Nephron (organoid): Measurements from ENCODE around the gene NUTM1.

ENCODE experiments used
- H3K27ac Mint-ChIP-seq, 3 experiments: 2 replicates each; pipeline ENCODE4 v1.8.0; 2020; ENCODE audit warnings: mixed read lengths in 3 of 3, mild to moderate bottlenecking in 2 of 3, moderate library complexity in 1 of 3
- H3K27me3 Mint-ChIP-seq: 2 replicates; pipeline ENCODE4 v1.8.0; 2021; ENCODE audit warnings: low read depth, mild to moderate bottlenecking, moderate library complexity, mixed read lengths
- H3K36me3 Mint-ChIP-seq: 2 replicates; pipeline ENCODE4 v1.8.0; 2020; ENCODE audit warnings: low read depth, mixed read lengths
- H3K4me1 Mint-ChIP-seq: 2 replicates; pipeline ENCODE4 v1.8.0; 2020; ENCODE audit warnings: mixed read lengths
- H3K4me3 Mint-ChIP-seq, 3 experiments: 2 replicates each; pipeline ENCODE4 v1.8.0; 2020; ENCODE audit warnings: mild to moderate bottlenecking in 3 of 3, mixed read lengths in 3 of 3, moderate library complexity in 2 of 3
- H3K9me3 Mint-ChIP-seq: 2 replicates; pipeline ENCODE4 v1.8.0; 2020; ENCODE audit warnings: mixed read lengths
- CTCF ChIP-seq, 3 experiments: fragments of 200-600 bp; sonication (generic); IDR thresholded peaks; one replicate each; pipeline ENCODE4 v1.5.0; 2021; ENCODE audit warnings: antibody characterized with exemption in 3 of 3; ENCODE audit not compliant: unreplicated experiment in 3 of 3

Gene NUTM1

GRCh38 chr15:34342737-34343575 lies at the start of gene NUTM1, which contains the start of gene NOP10:
TSS of gene NUTM1 (plus strand) at chr15:34343315. CDS start at chr15:34343697, 382 bp downstream.
TSS of gene NOP10 (minus strand) at chr15:34343136. CDS start at chr15:34343073, 63 bp downstream.
- TF ChIP-seq CTCF (IDR thresholded peaks at IDR 0.05; ENCODE audit: unreplicated experiment in 3 of 3): peak; percentile 94 to 95 (median 94)

GRCh38 chr15:34297059-34297458 lies 46.1 kb upstream of the NUTM1 start:
- no peaks in the 10 kb centered on the region for H3K27me3 Mint-ChIP-seq
- H3K4me1 Mint-ChIP-seq: peaks cover 13% of the 10 kb centered on the region
- TF ChIP-seq CTCF (IDR thresholded peaks at IDR 0.05; ENCODE audit: unreplicated experiment in 3 of 3): no peak
- no peak overlapping the region for H3K4me3 Mint-ChIP-seq
- no peaks in the 10 kb centered on the region for H3K9me3 Mint-ChIP-seq
- no peak overlapping the region for H3K27ac Mint-ChIP-seq
- H3K36me3 Mint-ChIP-seq: peaks cover 6% of the 10 kb centered on the region

More at GRCh38 chr15:34342737-34343575, at the start of gene NUTM1, which contains the start of gene NOP10:
- peaks cover 10% of the 10 kb centered on the region for H3K4me1 Mint-ChIP-seq
- peaks cover 16% of the 10 kb centered on the region for H3K36me3 Mint-ChIP-seq
- no peaks in the 10 kb centered on the region for H3K9me3 Mint-ChIP-seq
- H3K27me3 Mint-ChIP-seq: no peaks in the 10 kb centered on the region
- peak within 1 kb of the TSS in 2 of 3 experiments; percentile 90 for H3K27ac Mint-ChIP-seq
- peak within 1 kb of the TSS in 1 of 3 experiments; percentile 95 for H3K4me3 Mint-ChIP-seq

- Mint-ChIP-seq H3K4me1 (peaks cover 13% of the 10 kb centered on the region), H3K27ac (no peak overlapping the region), H3K27me3 (no peaks in the 10 kb centered on the region), H3K9me3 (no peaks in the 10 kb centered on the region), H3K36me3 (peaks cover 3% of the 10 kb centered on the region), H3K4me3 (no peak overlapping the region)
- no peak for TF ChIP-seq CTCF (IDR thresholded peaks at IDR 0.05; ENCODE audit: unreplicated experiment in 3 of 3)
Measured at GRCh38 chr15:34301058-34301457, 42.1 kb upstream of the NUTM1 start.

- Mint-ChIP-seq H3K4me1 (no peaks in the 10 kb centered on the region), H3K4me3 (no peak overlapping the region), H3K36me3 (peaks cover 7% of the 10 kb centered on the region), H3K27ac (no peak overlapping the region), H3K9me3 (no peaks in the 10 kb centered on the region), H3K27me3 (no peaks in the 10 kb centered on the region)
- TF ChIP-seq CTCF (IDR thresholded peaks at IDR 0.05; ENCODE audit: unreplicated experiment in 3 of 3): no peak
Measured at GRCh38 chr15:34304613-34305012, 38.5 kb upstream of the NUTM1 start.

- Mint-ChIP-seq H3K27ac (no peak overlapping the region), H3K27me3 (no peaks in the 10 kb centered on the region), H3K36me3 (peaks cover 9% of the 10 kb centered on the region), H3K4me1 (peaks cover 1% of the 10 kb centered on the region), H3K9me3 (no peaks in the 10 kb centered on the region), H3K4me3 (no peak overlapping the region)
- TF ChIP-seq CTCF (IDR thresholded peaks at IDR 0.05; ENCODE audit: unreplicated experiment in 3 of 3): no peak
Measured at GRCh38 chr15:34311563-34311962, 31.6 kb upstream of the NUTM1 start.
